NCI-H226 (cell line): Measurements from ENCODE around the gene ERP44.
"Not testable (repeated sequence)": the region's sequence is repeated elsewhere in the genome, so short reads cannot be mapped to it uniquely, and the experiment has no call there.

Experiments
- DNase-seq: peaks from one replicate; pipeline ENCODE4 v3.0.0-alpha.2; 2015

Gene ERP44

GRCh38 chr9:99998266-99998665 is 100.5 kb downstream of the ERP44 start:
- no peak for DNase-seq

GRCh38 chr9:99990508-99990907 is 108.3 kb downstream of the ERP44 start:
- not testable (repeated sequence) for DNase-seq

- DNase-seq, result no peak
These were observed 112.2 kb downstream of the ERP44 start for GRCh38 chr9:99986642-99987041.

- DNase-seq, result no peak
These were observed 118.2 kb downstream of the ERP44 start for GRCh38 chr9:99980598-99980997.

- no peak for DNase-seq
These were observed 120.6 kb downstream of the ERP44 start for GRCh38 chr9:99978221-99978620.

- DNase-seq, result no peak
These were observed 121.6 kb downstream of the ERP44 start for GRCh38 chr9:99977033-99977792.

GRCh38 chr9:99973455-99973854 is 125.3 kb downstream of the ERP44 start:
- DNase-seq, result no peak

- DNase-seq, result no peak
These were observed 127.4 kb downstream of the ERP44 start for GRCh38 chr9:99971410-99971809.

- no peak for DNase-seq
These were observed 128.3 kb downstream of the ERP44 start for GRCh38 chr9:99970481-99970880.

GRCh38 chr9:99967457-99967856 is 131.3 kb downstream of the ERP44 start:
- no peak for DNase-seq

- DNase-seq, result peak; percentile 61
These were observed 132.1 kb downstream of the ERP44 start for GRCh38 chr9:99966716-99967115.

- no peak for DNase-seq
These were observed 132.8 kb downstream of the ERP44 start for GRCh38 chr9:99966001-99966400.

- peak; percentile 30 for DNase-seq
These were observed 134.5 kb downstream of the ERP44 start for GRCh38 chr9:99964336-99964735.

- no peak for DNase-seq
These were observed 136.0 kb downstream of the ERP44 start for GRCh38 chr9:99962680-99963261.

GRCh38 chr9:99955606-99956005 is 143.2 kb downstream of the ERP44 start:
- DNase-seq, result no peak

- DNase-seq, result no peak
These were observed 144.0 kb downstream of the ERP44 start for GRCh38 chr9:99954819-99955218.

GRCh38 chr9:99953861-99954507 is 144.8 kb downstream of the ERP44 start:
- no peak for DNase-seq

- DNase-seq, result peak; percentile 5
These were observed 149.9 kb downstream of the ERP44 start for GRCh38 chr9:99948896-99949295.

GRCh38 chr9:99948482-99948881 is 150.3 kb downstream of the ERP44 start:
- no peak for DNase-seq

- DNase-seq, result no peak
These were observed 151.4 kb downstream of the ERP44 start for GRCh38 chr9:99947395-99947794.

GRCh38 chr9:99936947-99937587 is 161.7 kb downstream of the ERP44 start:
- DNase-seq, result no peak

GRCh38 chr9:99931155-99931840 is 167.5 kb downstream of the ERP44 start:
- no peak for DNase-seq

GRCh38 chr9:99929652-99930051 is 169.1 kb downstream of the ERP44 start:
- DNase-seq, result no peak
